CD1c-positive myeloid dendritic cell (primary cell): ENCODE measurements around the gene METTL22.
"Not testable (repeated sequence)": the region's sequence is repeated elsewhere in the genome, so short reads cannot be mapped to it uniquely, and the experiment has no call there.

Experiments
- DNase-seq: peaks from one replicate; pipeline ENCODE4 v3.0.0-alpha.2; 2016; ENCODE audit errors: extremely low spot score

Gene METTL22

GRCh38 chr16:8631818-8632465 is 10.4 kb downstream of the METTL22 start:
- peak; percentile 18 for DNase-seq

- DNase-seq: peak; percentile 96
These were observed 11.2 kb downstream of the METTL22 start for GRCh38 chr16:8632675-8633182.

- no peak for DNase-seq
These were observed 13.7 kb downstream of the METTL22 start for GRCh38 chr16:8634991-8635736.

- DNase-seq: no peak
These were observed 18.2 kb downstream of the METTL22 start for GRCh38 chr16:8639694-8640093.

- DNase-seq: no peak
These were observed 20.2 kb downstream of the METTL22 start for GRCh38 chr16:8641671-8642070.

- DNase-seq: no peak
These were observed 20.6 kb downstream of the METTL22 start for GRCh38 chr16:8642146-8642545.

- DNase-seq: peak; percentile 86
These were observed 23.0 kb downstream of the METTL22 start for GRCh38 chr16:8644211-8645140.

- peak; percentile 76 for DNase-seq
These were observed 23.6 kb downstream of the METTL22 start for GRCh38 chr16:8645141-8645521.

GRCh38 chr16:8645831-8646230 is 24.3 kb downstream of the METTL22 start:
- DNase-seq: no peak

GRCh38 chr16:8646326-8647053 is 25.0 kb downstream of the METTL22 start:
- no peak for DNase-seq

GRCh38 chr16:8647721-8648318 is 26.3 kb downstream of the METTL22 start:
- no peak for DNase-seq

GRCh38 chr16:8648877-8649276 is 27.4 kb downstream of the METTL22 start:
- DNase-seq: no peak

GRCh38 chr16:8649829-8650554 is 28.5 kb downstream of the METTL22 start:
- DNase-seq: no peak

GRCh38 chr16:8651958-8652357 is 30.5 kb downstream of the METTL22 start:
- DNase-seq: not testable (repeated sequence)

- peak; percentile 73 for DNase-seq
These were observed 33.8 kb downstream of the METTL22 start for GRCh38 chr16:8655184-8655717.

GRCh38 chr16:8656376-8656775 is 34.9 kb downstream of the METTL22 start:
- DNase-seq: no peak

GRCh38 chr16:8660841-8661301 is 39.4 kb downstream of the METTL22 start:
- peak; percentile 30 for DNase-seq

GRCh38 chr16:8661703-8662102 is 40.2 kb downstream of the METTL22 start:
- no peak for DNase-seq

GRCh38 chr16:8663192-8664089 is 41.9 kb downstream of the METTL22 start:
- no peak for DNase-seq
